ENCODE data around the gene PTPRN. TPM values are rescaled to one million over a fixed set of nuclear protein-coding genes. Genes with fewer than 3 reads are reported as not detected.

PTPRN gene
- total RNA-seq, 2 donors from 2014 or later: 0.44 to 1.1 TPM

GRCh38 chr2:219278655-219279150, 30.5 kb downstream of the PTPRN start:
- H3K9me3 Mint-ChIP-seq: no peaks in the 10 kb centered on the region
- 18 to 20% methylated on average over 3 to 9 of the region's 9 CpGs for WGBS, 2 experiments (ENCODE audit: insufficient coverage in 1 of 2, insufficient read length in 1 of 2)
- Histone ChIP-seq H3K4me1 (ENCODE audit: control insufficient read depth, insufficient read depth, low read length) (peaks cover 31% of the 10 kb centered on the region), H3K9ac (ENCODE audit: extremely low read depth, low read length, poor library complexity, severe bottlenecking) (peak overlapping the region; percentile 94), H3K36me3 (ENCODE audit: control insufficient read depth, insufficient read depth, low read length) (peaks cover 30% of the 10 kb centered on the region), H3K27me3 (ENCODE audit: control insufficient read depth, insufficient read depth, low read length, poor library complexity, severe bottlenecking) (no peaks in the 10 kb centered on the region), H3K4me3 (ENCODE audit: low read length) (peak overlapping the region; percentile 86), H3K27ac (ENCODE audit: low read depth, low read length) (peak overlapping the region; percentile 95), H3K9me3 (ENCODE audit: control insufficient read depth, low read length) (no peaks in the 10 kb centered on the region)
- H3K4me1 Mint-ChIP-seq: peaks cover 43% of the 10 kb centered on the region
- peak overlapping the region; percentile 96 for H3K27ac Mint-ChIP-seq
- TF ChIP-seq CTCF (conservative IDR thresholded peaks at IDR 0.05): no peak
- peaks cover 21% of the 10 kb centered on the region for H3K36me3 Mint-ChIP-seq (ENCODE audit: low read depth)
- DNase-seq: no peak
- H3K4me3 Mint-ChIP-seq: peak overlapping the region; percentile 74
- H3K27me3 Mint-ChIP-seq (ENCODE audit: insufficient read depth): no peaks in the 10 kb centered on the region

GRCh38 chr2:219277703-219278654, 31.2 kb downstream of the PTPRN start:
- Mint-ChIP-seq H3K27me3 (ENCODE audit: insufficient read depth) (no peaks in the 10 kb centered on the region), H3K9me3 (no peaks in the 10 kb centered on the region), H3K4me1 (peaks cover 43% of the 10 kb centered on the region), H3K36me3 (ENCODE audit: low read depth) (peaks cover 15% of the 10 kb centered on the region), H3K27ac (peak overlapping the region; percentile 96), H3K4me3 (peak overlapping the region; percentile 74)
- H3K27ac ChIP-seq (ENCODE audit: low read depth, low read length): peak overlapping the region; percentile 95
- H3K4me1 ChIP-seq (ENCODE audit: control insufficient read depth, insufficient read depth, low read length): peaks cover 31% of the 10 kb centered on the region
- H3K9ac ChIP-seq (ENCODE audit: extremely low read depth, low read length, poor library complexity, severe bottlenecking): peak overlapping the region; percentile 94
- 34 to 40% methylated on average over 21 to 25 of the region's 25 CpGs for WGBS, 2 experiments (ENCODE audit: insufficient coverage in 1 of 2, insufficient read length in 1 of 2)
- peaks cover 23% of the 10 kb centered on the region for H3K36me3 ChIP-seq (ENCODE audit: control insufficient read depth, insufficient read depth, low read length)
- no peaks in the 10 kb centered on the region for H3K27me3 ChIP-seq (ENCODE audit: control insufficient read depth, insufficient read depth, low read length, poor library complexity, severe bottlenecking)
- no peaks in the 10 kb centered on the region for H3K9me3 ChIP-seq (ENCODE audit: control insufficient read depth, low read length)
- peak; percentile 97 for TF ChIP-seq CTCF (conservative IDR thresholded peaks at IDR 0.05)
- DNase-seq: peak; percentile 98
- peak overlapping the region; percentile 86 for H3K4me3 ChIP-seq (ENCODE audit: low read length)

- peaks cover 17% of the 10 kb centered on the region for H3K4me1 ChIP-seq (ENCODE audit: control insufficient read depth, insufficient read depth, low read length)
- TF ChIP-seq CTCF (conservative IDR thresholded peaks at IDR 0.05): no peak
- H3K4me3 ChIP-seq (ENCODE audit: low read length): no peak overlapping the region
- Mint-ChIP-seq H3K4me3 (no peak overlapping the region), H3K27me3 (ENCODE audit: insufficient read depth) (peaks cover 23% of the 10 kb centered on the region), H3K9me3 (no peaks in the 10 kb centered on the region), H3K4me1 (peaks cover 25% of the 10 kb centered on the region), H3K27ac (peak overlapping the region; percentile 94), H3K36me3 (ENCODE audit: low read depth) (no peaks in the 10 kb centered on the region)
- H3K9me3 ChIP-seq (ENCODE audit: control insufficient read depth, low read length): no peaks in the 10 kb centered on the region
- H3K27ac ChIP-seq (ENCODE audit: low read depth, low read length): peak overlapping the region; percentile 66
- no peaks in the 10 kb centered on the region for H3K36me3 ChIP-seq (ENCODE audit: control insufficient read depth, insufficient read depth, low read length)
- H3K9ac ChIP-seq (ENCODE audit: extremely low read depth, low read length, poor library complexity, severe bottlenecking): peak overlapping the region; percentile 29
- H3K27me3 ChIP-seq (ENCODE audit: control insufficient read depth, insufficient read depth, low read length, poor library complexity, severe bottlenecking): peaks cover 7% of the 10 kb centered on the region
- WGBS, 2 experiments (ENCODE audit: insufficient coverage in 1 of 2, insufficient read length in 1 of 2): 55 to 63% methylated on average over 4 to 6 of the region's 6 CpGs
- DNase-seq: peak; percentile 89
Measured at GRCh38 chr2:219274361-219274921, 34.8 kb downstream of the PTPRN start.

All from endodermal cell (in vitro differentiated cells).